C4-2B (cell line): ENCODE measurements around the gene SPHK2.
"Not testable (repeated sequence)": the region's sequence is repeated elsewhere in the genome, so short reads cannot be mapped to it uniquely, and the experiment has no call there.

Experiments
- H3K27ac ChIP-seq: fragments of 450-650 bp; 2 replicates; pipeline ENCODE4 v1.5.1; 2017
- CTCF ChIP-seq: fragments of 450-650 bp; conservative IDR thresholded peaks from 2 replicates; pipeline ENCODE4 v1.5.1; 2017; ENCODE audit warnings: mild to moderate bottlenecking
- ZFX ChIP-seq: fragments of 450-650 bp; IDR thresholded peaks from 2 replicates; pipeline ENCODE4 v1.6.1; 2017

The SPHK2 gene

GRCh38 chr19:48674216-48674809 is 55.0 kb downstream of the SPHK2 start:
- no peak overlapping the region for H3K27ac ChIP-seq
- TF ChIP-seq ZFX: no peak

DNA sequence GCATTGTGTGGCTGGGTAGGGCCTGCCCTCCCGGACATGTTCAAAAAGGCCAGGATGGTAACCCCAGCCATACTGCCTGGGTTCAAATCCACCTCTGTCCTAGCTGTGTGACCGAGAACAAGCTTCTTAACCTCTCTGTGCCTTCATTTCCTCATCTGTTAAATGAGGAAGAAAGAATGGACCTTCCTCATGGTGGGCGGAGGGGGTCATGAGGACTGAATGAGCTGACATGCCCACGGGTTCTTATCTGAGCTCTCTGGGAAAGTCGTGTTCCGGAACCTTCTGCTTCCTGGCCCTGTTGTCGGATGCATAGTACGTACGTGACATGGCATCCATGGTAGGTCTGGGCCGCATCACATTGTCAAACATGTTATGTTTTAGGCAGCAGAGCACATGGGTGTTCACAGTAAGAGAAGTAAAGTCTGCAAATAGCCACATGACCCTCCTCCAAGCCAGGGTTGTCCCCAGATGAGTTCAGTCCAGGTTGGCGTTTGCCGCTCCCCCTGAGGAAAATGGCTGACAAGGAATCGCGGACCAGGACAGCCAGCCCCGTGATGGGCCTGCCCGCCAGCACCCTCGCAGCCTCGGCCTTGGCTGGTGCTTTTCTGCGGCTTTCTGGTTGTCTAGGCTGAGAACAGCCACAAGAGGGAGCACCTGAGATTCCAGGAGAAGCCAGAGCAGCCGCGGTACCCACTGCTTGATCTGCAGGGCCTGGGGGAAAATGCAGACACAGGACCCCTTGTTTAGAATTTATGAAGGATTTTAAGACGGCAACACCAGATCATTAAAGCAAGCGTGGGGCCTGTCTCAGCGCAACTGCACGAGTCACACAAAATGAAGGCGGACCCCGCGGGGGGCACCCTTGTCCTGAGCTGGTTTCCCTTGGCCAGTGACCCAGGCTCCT is 55.9 kb downstream of the SPHK2 start:
- TF ChIP-seq CTCF (peak; percentile 83), ZFX (no peak)
- no peak overlapping the region for H3K27ac ChIP-seq

- TF ChIP-seq CTCF (no peak), ZFX (no peak)
- no peak overlapping the region for H3K27ac ChIP-seq
Measured at GRCh38 chr19:48676487-48676886, 57.2 kb downstream of the SPHK2 start.

DNA sequence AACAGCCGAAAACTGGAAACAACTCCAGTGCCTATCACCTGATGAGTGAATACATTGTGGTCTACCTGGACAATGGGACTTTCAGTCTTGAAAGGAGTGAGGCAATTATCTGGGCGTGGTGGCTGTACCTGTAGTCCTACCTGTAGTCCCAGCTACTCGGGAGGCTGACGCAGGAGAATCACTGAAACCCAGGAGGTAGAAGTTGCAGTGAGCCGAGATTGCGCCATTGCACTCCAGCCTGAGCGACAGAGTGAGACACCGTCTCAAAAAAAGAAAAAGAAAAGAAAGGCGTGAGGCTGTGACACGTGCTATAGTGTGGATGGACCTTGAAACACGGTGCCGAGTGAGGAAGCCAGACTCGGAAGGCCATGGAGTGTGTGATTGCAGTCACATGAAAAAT is 57.6 kb downstream of the SPHK2 start:
- no peak overlapping the region for H3K27ac ChIP-seq
- no peak for TF ChIP-seq CTCF
- no peak for TF ChIP-seq ZFX

- TF ChIP-seq CTCF (no peak), ZFX (no peak)
- no peak overlapping the region for H3K27ac ChIP-seq
Measured at GRCh38 chr19:48678201-48678600, 58.9 kb downstream of the SPHK2 start.

DNA sequence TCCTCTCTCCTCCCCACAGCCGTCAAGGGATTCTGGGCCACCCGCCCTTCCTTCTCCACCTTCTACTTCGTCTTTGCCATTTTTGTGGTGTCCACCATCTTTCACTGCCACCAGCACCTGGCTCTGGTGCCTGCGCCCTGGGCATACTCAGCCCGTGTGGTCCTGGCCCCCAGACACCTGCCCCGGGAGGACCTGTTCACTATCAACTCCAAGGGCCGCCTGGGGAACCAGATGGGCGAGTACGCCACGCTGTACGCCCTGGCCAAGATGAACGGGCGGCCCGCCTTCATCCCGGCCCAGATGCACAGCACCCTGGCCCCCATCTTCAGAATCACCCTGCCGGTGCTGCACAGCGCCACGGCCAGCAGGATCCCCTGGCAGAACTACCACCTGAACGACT is 60.7 kb downstream of the SPHK2 start:
- H3K27ac ChIP-seq: not testable (repeated sequence)
